Nephron progenitor cell (in vitro differentiated cells): ENCODE data around the gene ZNF792.
"Not testable (repeated sequence)": the region's sequence is repeated elsewhere in the genome, so short reads cannot be mapped to it uniquely, and the experiment has no call there.

Experiments
- DNase-seq: peaks from one replicate; pipeline ENCODE4 v3.0.0; 2021
- H3K27ac Mint-ChIP-seq: 2 replicates; pipeline ENCODE4 v1.8.0; 2021; ENCODE audit warnings: mild to moderate bottlenecking, moderate library complexity, mixed read lengths
- H3K27me3 Mint-ChIP-seq: 2 replicates; pipeline ENCODE4 v1.8.0; 2021; ENCODE audit warnings: mild to moderate bottlenecking, low read depth, mixed read lengths; ENCODE audit not compliant: poor library complexity
- H3K36me3 Mint-ChIP-seq: 2 replicates; pipeline ENCODE4 v1.8.0; 2021; ENCODE audit warnings: low read depth, mixed read lengths
- H3K4me1 Mint-ChIP-seq: 2 replicates; pipeline ENCODE4 v1.8.0; 2021; ENCODE audit warnings: mixed read lengths
- H3K4me3 Mint-ChIP-seq: 2 replicates; pipeline ENCODE4 v1.8.0; 2021; ENCODE audit warnings: mild to moderate bottlenecking, moderate library complexity, mixed read lengths
- H3K9me3 Mint-ChIP-seq: 2 replicates; pipeline ENCODE4 v1.8.0; 2021; ENCODE audit warnings: mild to moderate bottlenecking, moderate library complexity, mixed read lengths
- TF ChIP-seq, protein P1 (sequence below): fragments of 200-600 bp; sonication (generic); IDR thresholded peaks from 2 replicates; pipeline ENCODE4 v1.5.0; 2021; ENCODE audit warnings: antibody characterized with exemption

ZNF792 gene

DNA sequence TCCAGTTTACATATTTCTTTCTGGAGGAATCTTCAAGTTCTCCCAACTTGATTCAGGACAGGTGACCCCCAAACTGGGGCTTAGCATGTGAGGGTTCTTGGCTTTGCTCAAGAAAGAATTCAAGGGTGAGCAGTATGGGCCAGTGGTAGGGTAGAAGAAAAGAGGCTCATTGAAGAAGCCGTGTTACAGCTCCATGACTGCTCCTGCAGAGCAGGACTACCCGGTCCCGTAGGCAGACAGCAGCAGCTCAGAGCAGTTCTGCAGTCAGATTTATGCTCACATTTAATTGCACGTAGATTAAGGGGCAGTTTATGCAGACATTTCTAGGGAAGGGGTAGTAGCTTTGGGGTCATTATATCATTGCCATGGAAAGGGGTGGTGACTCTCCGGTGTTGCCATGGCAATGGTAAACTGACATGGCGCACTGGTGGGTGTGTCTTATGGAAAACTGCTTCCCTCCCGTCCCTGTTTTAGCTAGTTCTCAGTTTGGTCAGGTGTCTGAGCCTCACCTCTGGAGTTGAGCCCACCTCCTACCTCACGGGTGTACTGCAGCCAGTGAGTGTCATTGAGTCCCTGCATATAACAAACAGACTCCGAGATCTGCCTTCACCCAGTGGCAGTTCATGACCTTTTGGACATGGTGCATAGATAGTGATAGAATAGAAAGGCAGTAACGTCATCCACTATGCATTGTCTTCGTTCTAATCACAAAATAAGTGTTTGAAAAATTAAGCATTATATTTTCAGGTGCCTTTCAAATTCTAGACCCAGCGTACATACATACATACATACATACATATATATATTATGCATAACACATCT is 16.0 kb upstream of the ZNF792 start:
- peaks cover 20% of the 10 kb centered on the region for H3K27me3 Mint-ChIP-seq
- H3K36me3 Mint-ChIP-seq = no peaks in the 10 kb centered on the region
- TF ChIP-seq, protein P1, sequence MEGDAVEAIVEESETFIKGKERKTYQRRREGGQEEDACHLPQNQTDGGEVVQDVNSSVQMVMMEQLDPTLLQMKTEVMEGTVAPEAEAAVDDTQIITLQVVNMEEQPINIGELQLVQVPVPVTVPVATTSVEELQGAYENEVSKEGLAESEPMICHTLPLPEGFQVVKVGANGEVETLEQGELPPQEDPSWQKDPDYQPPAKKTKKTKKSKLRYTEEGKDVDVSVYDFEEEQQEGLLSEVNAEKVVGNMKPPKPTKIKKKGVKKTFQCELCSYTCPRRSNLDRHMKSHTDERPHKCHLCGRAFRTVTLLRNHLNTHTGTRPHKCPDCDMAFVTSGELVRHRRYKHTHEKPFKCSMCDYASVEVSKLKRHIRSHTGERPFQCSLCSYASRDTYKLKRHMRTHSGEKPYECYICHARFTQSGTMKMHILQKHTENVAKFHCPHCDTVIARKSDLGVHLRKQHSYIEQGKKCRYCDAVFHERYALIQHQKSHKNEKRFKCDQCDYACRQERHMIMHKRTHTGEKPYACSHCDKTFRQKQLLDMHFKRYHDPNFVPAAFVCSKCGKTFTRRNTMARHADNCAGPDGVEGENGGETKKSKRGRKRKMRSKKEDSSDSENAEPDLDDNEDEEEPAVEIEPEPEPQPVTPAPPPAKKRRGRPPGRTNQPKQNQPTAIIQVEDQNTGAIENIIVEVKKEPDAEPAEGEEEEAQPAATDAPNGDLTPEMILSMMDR = no peak
- H3K27ac Mint-ChIP-seq = no peak overlapping the region
- H3K9me3 Mint-ChIP-seq = peaks cover 35% of the 10 kb centered on the region
- no peak for DNase-seq
- H3K4me1 Mint-ChIP-seq = peaks cover 7% of the 10 kb centered on the region
- no peak overlapping the region for H3K4me3 Mint-ChIP-seq

DNA sequence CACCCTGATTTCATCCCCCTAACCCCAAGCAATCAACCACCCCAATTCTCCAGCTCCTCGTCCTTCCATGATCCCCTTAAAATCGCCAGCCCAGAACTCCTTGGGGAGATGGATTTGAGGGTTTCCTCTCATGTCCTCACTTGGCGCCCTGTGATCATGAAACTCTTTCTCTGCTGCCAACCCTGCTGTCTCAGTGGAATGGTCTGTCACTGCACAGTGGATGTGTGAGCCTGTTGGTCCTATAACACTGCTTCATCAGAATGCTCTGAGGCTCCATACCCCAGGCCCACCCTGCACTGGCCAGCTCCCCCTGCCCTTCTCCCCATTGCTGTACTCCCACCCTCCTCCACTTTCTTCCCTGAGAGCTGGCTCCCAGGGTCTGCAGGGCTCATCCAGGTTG is 12.6 kb upstream of the ZNF792 start:
- H3K9me3 Mint-ChIP-seq = peaks cover 25% of the 10 kb centered on the region

DNA sequence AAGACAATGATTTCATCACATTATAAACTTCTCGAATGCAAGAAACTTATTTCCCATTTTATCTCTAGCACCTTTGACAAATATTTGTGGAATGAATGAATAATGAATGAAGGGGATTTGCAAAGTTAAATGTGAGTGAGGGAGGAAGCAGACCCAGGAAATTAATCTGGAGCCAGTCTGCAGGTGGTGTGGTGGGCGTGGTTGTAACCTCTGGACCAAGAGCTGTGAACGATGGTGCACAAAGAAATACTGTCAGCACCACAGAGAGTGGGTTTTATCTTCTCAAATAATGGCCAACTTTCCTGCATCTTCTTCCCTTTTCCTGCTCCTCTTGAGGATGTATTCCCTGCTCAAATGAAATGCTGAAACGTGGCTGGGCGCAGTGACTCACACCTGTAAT is 11.0 kb upstream of the ZNF792 start:
- peaks cover 17% of the 10 kb centered on the region for H3K27me3 Mint-ChIP-seq
- TF ChIP-seq, protein P1 = no peak
- no peak overlapping the region for H3K27ac Mint-ChIP-seq
- no peak for DNase-seq
- H3K4me1 Mint-ChIP-seq = peaks cover 8% of the 10 kb centered on the region
- H3K36me3 Mint-ChIP-seq = no peaks in the 10 kb centered on the region
- peaks cover 38% of the 10 kb centered on the region for H3K9me3 Mint-ChIP-seq
- H3K4me3 Mint-ChIP-seq = no peak overlapping the region

More for the DNA sequence above, 12.6 kb upstream of the ZNF792 start:
- H3K4me3 Mint-ChIP-seq = no peak overlapping the region
- peaks cover 8% of the 10 kb centered on the region for H3K4me1 Mint-ChIP-seq
- peaks cover 17% of the 10 kb centered on the region for H3K27me3 Mint-ChIP-seq
- no peak overlapping the region for H3K27ac Mint-ChIP-seq
- TF ChIP-seq, protein P1 = no peak
- H3K36me3 Mint-ChIP-seq = no peaks in the 10 kb centered on the region
- no peak for DNase-seq

DNA sequence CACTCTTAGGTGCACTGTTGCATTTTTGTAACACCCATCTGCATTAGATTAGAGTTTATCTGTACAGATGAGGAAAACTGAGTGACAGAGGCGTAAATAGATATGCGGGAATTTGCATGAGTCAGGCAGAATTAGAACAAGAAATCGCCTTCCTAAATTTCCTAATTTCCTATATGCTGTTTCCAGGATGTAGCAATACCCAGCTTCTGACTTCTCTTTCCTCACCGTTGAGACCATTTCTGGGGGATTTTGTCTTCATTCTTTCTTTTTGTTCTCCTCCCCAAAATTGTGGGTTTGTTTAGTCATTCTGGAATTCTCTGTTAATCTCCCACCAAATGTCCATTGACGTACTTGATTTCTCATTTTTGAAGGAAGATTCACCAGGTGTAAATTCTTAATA is 10.6 kb upstream of the ZNF792 start:
- H3K4me3 Mint-ChIP-seq = no peak overlapping the region
- H3K9me3 Mint-ChIP-seq = peaks cover 39% of the 10 kb centered on the region
- peaks cover 15% of the 10 kb centered on the region for H3K27me3 Mint-ChIP-seq
- no peak overlapping the region for H3K27ac Mint-ChIP-seq
- no peak for DNase-seq
- peaks cover 8% of the 10 kb centered on the region for H3K4me1 Mint-ChIP-seq
- no peaks in the 10 kb centered on the region for H3K36me3 Mint-ChIP-seq
- TF ChIP-seq, protein P1 = no peak

DNA sequence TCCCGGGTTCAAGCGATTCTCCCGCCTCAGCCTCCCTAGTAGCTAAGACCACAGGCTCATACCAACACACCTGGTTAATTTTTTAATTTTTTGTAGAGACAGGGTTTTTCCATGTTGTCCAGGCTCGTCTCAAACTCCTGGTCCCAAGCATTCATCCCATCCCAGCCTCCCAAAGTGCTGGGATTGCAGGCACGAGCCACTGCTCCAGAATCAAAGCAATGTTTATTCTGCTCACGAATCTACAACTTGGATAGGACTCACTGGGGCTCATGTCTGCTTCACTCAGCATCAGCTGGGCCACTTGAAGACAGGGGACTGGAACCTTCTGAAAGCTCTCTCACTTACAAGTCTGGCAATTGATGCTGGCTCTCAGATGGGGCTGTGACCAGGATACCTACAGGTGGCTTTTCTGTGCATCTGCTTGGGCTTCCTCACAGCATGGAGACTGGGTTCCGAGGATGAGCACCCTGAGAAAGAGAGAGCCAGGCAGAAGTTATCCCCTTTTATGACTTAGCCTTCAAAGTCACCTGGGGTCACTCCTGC is 8.2 kb upstream of the ZNF792 start:
- no peak overlapping the region for H3K4me3 Mint-ChIP-seq
- peaks cover 8% of the 10 kb centered on the region for H3K4me1 Mint-ChIP-seq
- peaks cover 46% of the 10 kb centered on the region for H3K9me3 Mint-ChIP-seq
- no peaks in the 10 kb centered on the region for H3K36me3 Mint-ChIP-seq
- TF ChIP-seq, protein P1 = no peak
- peaks cover 12% of the 10 kb centered on the region for H3K27me3 Mint-ChIP-seq
- DNase-seq = no peak
- no peak overlapping the region for H3K27ac Mint-ChIP-seq

DNA sequence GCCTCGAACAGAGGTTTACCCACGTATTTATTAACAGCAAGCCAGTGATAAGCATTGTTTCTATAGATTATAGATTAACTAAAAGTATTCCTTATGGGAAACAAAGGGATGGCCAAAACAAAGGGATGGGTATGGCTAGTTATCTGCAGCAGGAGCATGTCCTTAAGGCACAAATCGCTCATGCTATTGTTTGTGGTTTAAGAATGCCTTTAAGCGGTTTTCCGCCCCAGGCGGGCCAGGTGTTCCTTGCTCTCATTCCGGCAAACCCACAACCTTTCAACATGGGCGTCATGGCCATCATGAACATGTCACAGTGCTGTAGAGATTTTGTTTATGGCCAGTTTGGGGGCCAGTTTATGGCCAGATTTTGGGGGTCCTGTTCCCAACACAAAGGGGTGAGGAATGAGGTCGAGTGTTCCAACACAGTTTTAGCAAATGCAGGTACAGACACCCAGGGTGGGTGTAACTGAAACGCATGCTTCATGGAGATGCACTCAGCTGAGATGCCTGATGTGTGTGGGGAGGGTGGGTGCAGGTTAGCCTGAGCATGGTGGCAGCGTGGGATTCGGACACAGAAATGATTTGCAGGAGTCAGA is 6.3 kb upstream of the ZNF792 start:
- not testable (repeated sequence) for DNase-seq, H3K27ac Mint-ChIP-seq, H3K36me3 Mint-ChIP-seq, H3K4me3 Mint-ChIP-seq, H3K4me1 Mint-ChIP-seq
- peaks cover 53% of the 10 kb centered on the region for H3K9me3 Mint-ChIP-seq
- H3K27me3 Mint-ChIP-seq = peaks cover 16% of the 10 kb centered on the region
